MM.1S (cell line): ENCODE measurements around the gene SPEG.

Experiments used
- CTCF ChIP-seq: fragments of 300-600 bp; sonication (generic); IDR thresholded peaks from 2 replicates; pipeline ENCODE4 v1.5.1; 2016; ENCODE audit warnings: antibody characterized with exemption, low read length, mixed read lengths
- EZH2 ChIP-seq: fragments of 300-600 bp; sonication (generic); optimal IDR thresholded peaks from 2 replicates; pipeline ENCODE3; 2017; ENCODE audit warnings: low read depth, mild to moderate bottlenecking, antibody characterized with exemption, low read length, mixed read lengths
- EZH2phosphoT487 ChIP-seq: fragments of 300-600 bp; sonication (generic); IDR thresholded peaks from 2 replicates; pipeline ENCODE4 v1.6.1; 2018; ENCODE audit warnings: antibody characterized with exemption, low read length

DNA sequence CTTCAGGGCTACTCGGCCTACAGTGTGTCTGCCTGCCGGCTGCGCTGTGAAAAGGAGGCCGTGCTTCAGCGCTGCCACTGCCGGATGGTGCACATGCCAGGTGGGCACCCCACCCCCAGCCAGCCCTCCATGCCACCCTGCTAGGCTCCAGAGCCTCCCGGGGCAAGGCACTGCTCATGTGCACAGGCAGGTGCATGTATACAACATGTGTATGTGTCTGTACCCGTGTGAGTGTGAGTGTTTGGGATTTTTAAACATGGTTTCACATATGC, 97.7 kb downstream of the SPEG start:
- TF ChIP-seq CTCF (no peak), EZH2phosphoT487 (no peak), EZH2 (no peak)
